ENCODE measurements around the gene PRRT4.

The PRRT4 gene

DNA sequence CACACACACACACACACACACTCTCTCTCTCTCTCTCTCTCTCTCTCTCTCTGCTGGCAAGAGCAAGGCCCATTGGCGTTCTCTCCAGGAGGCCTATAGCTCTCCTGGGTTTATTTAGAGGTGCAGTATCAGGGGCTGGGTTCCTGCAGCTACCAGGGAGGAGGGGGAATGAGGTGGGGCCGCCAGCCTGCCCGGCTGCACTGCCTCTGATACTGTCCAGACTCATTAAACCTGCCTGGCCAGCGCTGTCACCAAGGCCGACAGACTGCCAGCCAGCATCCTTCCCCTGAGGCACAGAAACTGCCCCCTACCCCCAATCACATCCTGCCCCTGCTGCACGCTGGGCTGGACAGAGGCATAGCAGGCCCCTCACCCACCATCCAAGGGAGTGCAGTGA, 4.3 kb downstream of the PRRT4 start:
- Histone ChIP-seq H4K20me1 (ENCODE audit: insufficient read depth, low read length) (no peaks in the 10 kb centered on the region), H3F3A (ENCODE audit: insufficient read depth, low read length) (no peaks in the 10 kb centered on the region), H3K4me1 (ENCODE audit: insufficient read depth, low read length, severe bottlenecking) (peaks cover 7% of the 10 kb centered on the region), H3K9ac (ENCODE audit: low read length) (no peak overlapping the region), H3K4me3 (ENCODE audit: low read depth, low read length, poor library complexity, severe bottlenecking) (no peak overlapping the region), H3K36me3 (ENCODE audit: insufficient read depth, low read length) (no peaks in the 10 kb centered on the region), H3K9me2 (ENCODE audit: low read depth, low read length) (no peaks in the 10 kb centered on the region), H2AFZ (ENCODE audit: low read length) (no peak overlapping the region), H3K9me3 (ENCODE audit: low read length) (no peaks in the 10 kb centered on the region), H3K27ac (ENCODE audit: low read depth, low read length, poor library complexity, severe bottlenecking) (no peak overlapping the region), H3K27me3 (ENCODE audit: insufficient read depth, low read length) (peaks cover 17% of the 10 kb centered on the region), H3K79me2 (ENCODE audit: insufficient read depth, low read length) (no peaks in the 10 kb centered on the region), H3K4me2 (ENCODE audit: low read length) (no peak overlapping the region)
- TF ChIP-seq, protein P1, sequence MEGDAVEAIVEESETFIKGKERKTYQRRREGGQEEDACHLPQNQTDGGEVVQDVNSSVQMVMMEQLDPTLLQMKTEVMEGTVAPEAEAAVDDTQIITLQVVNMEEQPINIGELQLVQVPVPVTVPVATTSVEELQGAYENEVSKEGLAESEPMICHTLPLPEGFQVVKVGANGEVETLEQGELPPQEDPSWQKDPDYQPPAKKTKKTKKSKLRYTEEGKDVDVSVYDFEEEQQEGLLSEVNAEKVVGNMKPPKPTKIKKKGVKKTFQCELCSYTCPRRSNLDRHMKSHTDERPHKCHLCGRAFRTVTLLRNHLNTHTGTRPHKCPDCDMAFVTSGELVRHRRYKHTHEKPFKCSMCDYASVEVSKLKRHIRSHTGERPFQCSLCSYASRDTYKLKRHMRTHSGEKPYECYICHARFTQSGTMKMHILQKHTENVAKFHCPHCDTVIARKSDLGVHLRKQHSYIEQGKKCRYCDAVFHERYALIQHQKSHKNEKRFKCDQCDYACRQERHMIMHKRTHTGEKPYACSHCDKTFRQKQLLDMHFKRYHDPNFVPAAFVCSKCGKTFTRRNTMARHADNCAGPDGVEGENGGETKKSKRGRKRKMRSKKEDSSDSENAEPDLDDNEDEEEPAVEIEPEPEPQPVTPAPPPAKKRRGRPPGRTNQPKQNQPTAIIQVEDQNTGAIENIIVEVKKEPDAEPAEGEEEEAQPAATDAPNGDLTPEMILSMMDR (IDR thresholded peaks at IDR 0.05; ENCODE audit: low read length) = no peak
- no peak for TF ChIP-seq EZH2 (IDR thresholded peaks at IDR 0.05; ENCODE audit: borderline replicate concordance, low read length)

DNA sequence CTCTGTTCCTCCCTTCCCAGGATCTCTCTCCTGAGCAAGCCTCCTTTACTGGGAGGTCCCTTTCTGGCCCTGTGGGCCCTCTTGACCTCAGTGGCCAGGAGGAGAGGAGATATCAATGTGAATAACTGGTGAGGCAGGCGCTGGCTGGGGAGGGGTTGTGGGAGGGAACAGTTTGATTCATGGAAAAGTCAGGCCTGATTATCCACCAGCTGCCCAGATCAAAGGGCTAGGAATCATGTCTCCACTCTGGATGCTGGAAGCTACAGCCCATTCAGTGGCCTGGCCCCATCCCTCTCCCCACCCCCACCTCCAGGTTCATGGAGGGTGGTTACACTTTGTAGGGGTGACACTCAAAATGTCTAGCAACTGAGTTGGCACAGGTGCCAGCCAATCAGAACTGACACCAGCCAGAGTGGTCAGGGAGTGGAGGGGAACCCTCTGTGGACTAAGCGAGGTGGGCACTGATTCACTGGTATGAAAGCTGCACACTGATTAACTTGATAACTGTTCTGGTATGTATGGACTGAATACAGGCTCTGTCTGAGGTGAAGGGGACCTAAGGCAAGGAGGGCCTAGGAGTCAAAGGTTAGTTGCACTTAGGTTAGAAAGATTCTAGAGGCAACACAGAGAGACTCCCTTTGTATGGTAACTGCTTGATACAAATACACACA, 4.8 kb downstream of the PRRT4 start:
- H3K4me3 ChIP-seq (ENCODE audit: low read depth, low read length, poor library complexity, severe bottlenecking) = no peak overlapping the region
- H3K9ac ChIP-seq (ENCODE audit: low read length) = no peak overlapping the region
- no peak overlapping the region for H2AFZ ChIP-seq (ENCODE audit: low read length)
- no peaks in the 10 kb centered on the region for H3K9me2 ChIP-seq (ENCODE audit: low read depth, low read length)
- TF ChIP-seq, protein P1 (IDR thresholded peaks at IDR 0.05; ENCODE audit: low read length) = no peak
- TF ChIP-seq EZH2 (IDR thresholded peaks at IDR 0.05; ENCODE audit: borderline replicate concordance, low read length) = no peak
- H3K4me2 ChIP-seq (ENCODE audit: low read length) = no peak overlapping the region
- no peaks in the 10 kb centered on the region for H3K79me2 ChIP-seq (ENCODE audit: insufficient read depth, low read length)
- no peaks in the 10 kb centered on the region for H3K36me3 ChIP-seq (ENCODE audit: insufficient read depth, low read length)
- peaks cover 7% of the 10 kb centered on the region for H3K4me1 ChIP-seq (ENCODE audit: insufficient read depth, low read length, severe bottlenecking)
- H3K27ac ChIP-seq (ENCODE audit: low read depth, low read length, poor library complexity, severe bottlenecking) = no peak overlapping the region
- H4K20me1 ChIP-seq (ENCODE audit: insufficient read depth, low read length) = no peaks in the 10 kb centered on the region
- H3K9me3 ChIP-seq (ENCODE audit: low read length) = no peaks in the 10 kb centered on the region
- peaks cover 17% of the 10 kb centered on the region for H3K27me3 ChIP-seq (ENCODE audit: insufficient read depth, low read length)
- no peaks in the 10 kb centered on the region for H3F3A ChIP-seq (ENCODE audit: insufficient read depth, low read length)

DNA sequence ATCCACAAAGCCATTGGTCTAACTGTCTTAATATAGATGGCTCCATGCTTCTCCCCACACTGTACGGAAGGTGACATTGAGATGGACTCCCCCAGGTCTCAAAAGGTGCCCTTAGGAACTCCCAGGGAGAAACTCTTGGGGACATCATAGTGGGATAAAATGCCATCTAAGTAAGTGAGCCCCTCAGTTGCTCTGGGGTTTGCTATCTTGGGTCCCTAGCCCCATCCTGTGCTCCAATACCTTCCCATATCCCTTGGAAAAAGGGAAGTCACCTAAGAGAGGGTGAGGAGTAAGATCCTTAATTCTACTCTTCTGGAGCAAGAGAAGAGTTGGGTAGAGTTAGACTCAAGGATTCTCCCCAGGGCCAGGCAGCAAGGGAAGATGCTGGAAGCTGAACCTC, 7.9 kb downstream of the PRRT4 start:
- no peaks in the 10 kb centered on the region for H3K9me2 ChIP-seq (ENCODE audit: low read depth, low read length)
- TF ChIP-seq, protein P1 (IDR thresholded peaks at IDR 0.05; ENCODE audit: low read length) = no peak
- TF ChIP-seq EZH2 (IDR thresholded peaks at IDR 0.05; ENCODE audit: borderline replicate concordance, low read length) = no peak
- H3K79me2 ChIP-seq (ENCODE audit: insufficient read depth, low read length) = no peaks in the 10 kb centered on the region
- no peaks in the 10 kb centered on the region for H3F3A ChIP-seq (ENCODE audit: insufficient read depth, low read length)
- H2AFZ ChIP-seq (ENCODE audit: low read length) = no peak overlapping the region
- no peak overlapping the region for H3K9ac ChIP-seq (ENCODE audit: low read length)
- no peaks in the 10 kb centered on the region for H3K9me3 ChIP-seq (ENCODE audit: low read length)
- H3K27me3 ChIP-seq (ENCODE audit: insufficient read depth, low read length) = peaks cover 12% of the 10 kb centered on the region
- no peak overlapping the region for H3K27ac ChIP-seq (ENCODE audit: low read depth, low read length, poor library complexity, severe bottlenecking)
- H3K36me3 ChIP-seq (ENCODE audit: insufficient read depth, low read length) = no peaks in the 10 kb centered on the region
- H4K20me1 ChIP-seq (ENCODE audit: insufficient read depth, low read length) = no peaks in the 10 kb centered on the region
- H3K4me1 ChIP-seq (ENCODE audit: insufficient read depth, low read length, severe bottlenecking) = no peaks in the 10 kb centered on the region
- no peak overlapping the region for H3K4me3 ChIP-seq (ENCODE audit: low read depth, low read length, poor library complexity, severe bottlenecking)
- H3K4me2 ChIP-seq (ENCODE audit: low read length) = no peak overlapping the region
